GM23338 (cell line): ENCODE data around the gene ADGRB2. TPM values are rescaled to one million over a fixed set of nuclear protein-coding genes. Genes with fewer than 3 reads are reported as not detected.

Source experiments
- ATAC-seq: fragments of 200-7000 bp; cut with Tn5 transposase; 3 replicates; pipeline ENCODE4 v1.9.1; 2020
- DNase-seq: peaks from one replicate; pipeline ENCODE4 v3.0.0-alpha.2; 2015; ENCODE audit warnings: low spot score
- H2AFZ ChIP-seq: fragments of 200-600 bp; sonication (generic); 2 replicates; pipeline ENCODE4 v1.8.0; 2016; ENCODE audit warnings: antibody characterized with exemption, mild to moderate bottlenecking, moderate library complexity
- H3F3A ChIP-seq: fragments of 200-600 bp; sonication (generic); replicated peaks from 2 replicates; pipeline ENCODE4 v1.8.0; 2017; ENCODE audit warnings: antibody characterized with exemption, mixed run types, low read depth
- H3K27ac ChIP-seq: fragments of 200-600 bp; sonication (generic); 2 replicates; pipeline ENCODE4 v1.6.1; 2016; ENCODE audit warnings: low read depth
- H3K27me3 ChIP-seq: fragments of 200-600 bp; sonication (generic); 2 replicates; pipeline ENCODE4 v1.8.0; 2016; ENCODE audit warnings: mild to moderate bottlenecking, mixed run types, moderate library complexity; ENCODE audit not compliant: insufficient read depth
- H3K36me3 ChIP-seq: fragments of 200-600 bp; sonication (generic); 2 replicates; pipeline ENCODE4 v1.8.0; 2016; ENCODE audit warnings: mild to moderate bottlenecking; ENCODE audit not compliant: insufficient read depth
- H3K4me1 ChIP-seq: fragments of 200-600 bp; sonication (generic); 2 replicates; pipeline ENCODE4 v1.8.0; 2016; ENCODE audit warnings: mild to moderate bottlenecking, moderate library complexity; ENCODE audit not compliant: insufficient read depth
- H3K4me2 ChIP-seq: fragments of 200-600 bp; sonication (generic); 2 replicates; pipeline ENCODE4 v1.7.1; 2017; ENCODE audit warnings: mixed run types
- H3K4me3 ChIP-seq: fragments of 200-600 bp; sonication (generic); 2 replicates; pipeline ENCODE4 v1.6.1; 2016; ENCODE audit warnings: mixed run types
- H3K79me2 ChIP-seq: fragments of 200-600 bp; sonication (generic); replicated peaks from 2 replicates; pipeline ENCODE4 v1.8.0; 2017; ENCODE audit warnings: mild to moderate bottlenecking; ENCODE audit not compliant: insufficient read depth
- H3K9me2 ChIP-seq: fragments of 200-600 bp; sonication (generic); 2 replicates; pipeline ENCODE4 v1.8.0; 2017; ENCODE audit not compliant: insufficient read depth
- H4K20me1 ChIP-seq: fragments of 200-600 bp; sonication (generic); replicated peaks from 2 replicates; pipeline ENCODE4 v1.8.0; 2017; ENCODE audit warnings: mild to moderate bottlenecking; ENCODE audit not compliant: insufficient read depth
- H3K27ac Mint-ChIP-seq: 2 replicates; pipeline ENCODE4 v1.8.0; 2020; ENCODE audit warnings: inconsistent platforms, mild to moderate bottlenecking, moderate library complexity, mixed read lengths
- H3K27me3 Mint-ChIP-seq: 3 replicates; pipeline ENCODE4 v1.8.0; 2022; ENCODE audit warnings: low read depth, mild to moderate bottlenecking, moderate library complexity, mixed read lengths, inconsistent platforms; ENCODE audit not compliant: insufficient read depth, poor library complexity
- H3K36me3 Mint-ChIP-seq: 3 replicates; pipeline ENCODE4 v1.8.0; 2021; ENCODE audit warnings: low read depth, mild to moderate bottlenecking, inconsistent platforms, moderate library complexity, mixed read lengths
- H3K4me1 Mint-ChIP-seq: 3 replicates; pipeline ENCODE4 v1.8.0; 2020; ENCODE audit warnings: mild to moderate bottlenecking, inconsistent platforms, mixed read lengths
- H3K4me3 Mint-ChIP-seq: 3 replicates; pipeline ENCODE4 v1.8.0; 2021; ENCODE audit warnings: moderate library complexity, mild to moderate bottlenecking, inconsistent platforms, mixed read lengths
- H3K9me3 Mint-ChIP-seq: 3 replicates; pipeline ENCODE4 v1.8.0; 2020; ENCODE audit warnings: moderate library complexity, mild to moderate bottlenecking, inconsistent platforms, mixed read lengths
- EZH2 ChIP-seq: fragments of 200-600 bp; sonication (generic); IDR thresholded peaks from one replicate; pipeline ENCODE4 v1.8.0; 2017; ENCODE audit warnings: antibody characterized with exemption, mild to moderate bottlenecking, low read depth; ENCODE audit not compliant: unreplicated experiment
- JUNB ChIP-seq: IDR thresholded peaks from one replicate; pipeline ENCODE4 v1.6.1; 2016; ENCODE audit warnings: antibody characterized with exemption; ENCODE audit not compliant: unreplicated experiment
- NANOG ChIP-seq: IDR thresholded peaks from 2 replicates; pipeline ENCODE4 v1.6.1; 2016; ENCODE audit warnings: antibody characterized with exemption, borderline replicate concordance
- polyA plus RNA-seq: library from polyadenylated mRNA; unstranded; fragments of >200 nt; fragmentation: Nextera tagmentation; extraction: Ambion mirVana; gene quantifications from 2 replicates; pipeline ENCODE4 v1.2.1, GENCODE V29; 2016
- total RNA-seq: library from RNA; depleted of rRNA; stranded (reverse); fragments of >200 nt; shearing (Covaris generic); gene quantifications from 2 replicates; pipeline ENCODE4 v1.2.3, GENCODE V29; 2014
- TF ChIP-seq, protein P1 (sequence below): IDR thresholded peaks from 2 replicates; pipeline ENCODE4 v1.6.1; 2016; ENCODE audit warnings: antibody characterized with exemption
- TF ChIP-seq, protein P2 (sequence below): IDR thresholded peaks from one replicate; pipeline ENCODE4 v1.6.1; 2018; ENCODE audit warnings: antibody characterized with exemption; ENCODE audit not compliant: unreplicated experiment

Gene ADGRB2
- total and polyA plus RNA-seq, 2 experiments from 2014 or later = 8.0 to 27.8 TPM

DNA sequence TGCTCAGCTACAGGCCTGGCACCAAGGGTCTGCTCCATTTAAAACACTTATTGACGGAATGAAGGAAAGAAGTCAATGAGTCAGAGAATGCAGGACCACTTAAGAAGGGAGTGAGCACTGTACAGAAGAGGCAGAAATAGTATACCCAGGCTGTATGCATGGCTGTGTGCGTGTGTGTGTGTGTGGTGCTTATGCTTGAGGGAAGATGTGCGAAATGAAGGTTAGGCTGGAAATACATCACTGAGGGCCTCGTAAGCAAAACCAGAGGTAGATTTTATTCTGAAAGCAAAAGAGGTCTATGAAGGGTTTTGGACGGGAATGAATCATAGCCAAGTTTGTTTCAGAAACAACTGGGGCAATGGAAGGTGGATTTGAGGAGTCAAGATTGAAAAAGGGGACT lies 9.7 kb upstream of the ADGRB2 start:
- Histone ChIP-seq H4K20me1 (no peaks in the 10 kb centered on the region), H3K36me3 (no peaks in the 10 kb centered on the region), H3K27me3 (peaks cover 58% of the 10 kb centered on the region), H3K4me1 (peaks cover 4% of the 10 kb centered on the region; the same call in 1 of the 2 replicates), H3K9me2 (no peaks in the 10 kb centered on the region), H3F3A (no peaks in the 10 kb centered on the region), H3K79me2 (no peaks in the 10 kb centered on the region), H2AFZ (no peak overlapping the region), H3K4me2 (no peak overlapping the region), H3K27ac (no peak overlapping the region), H3K4me3 (no peak overlapping the region)
- no peaks in the 10 kb centered on the region; the same call in 2 of the 3 replicates for H3K36me3 Mint-ChIP-seq
- DNase-seq (no peak), ATAC-seq (no peak)
- no peak overlapping the region for H3K27ac Mint-ChIP-seq
- H3K27me3 Mint-ChIP-seq = peaks cover 60% of the 10 kb centered on the region
- no peaks in the 10 kb centered on the region; the same call in 2 of the 3 replicates for H3K9me3 Mint-ChIP-seq
- H3K4me3 Mint-ChIP-seq = no peak overlapping the region; the same call in 2 of the 3 replicates
- TF ChIP-seq, protein P1, sequence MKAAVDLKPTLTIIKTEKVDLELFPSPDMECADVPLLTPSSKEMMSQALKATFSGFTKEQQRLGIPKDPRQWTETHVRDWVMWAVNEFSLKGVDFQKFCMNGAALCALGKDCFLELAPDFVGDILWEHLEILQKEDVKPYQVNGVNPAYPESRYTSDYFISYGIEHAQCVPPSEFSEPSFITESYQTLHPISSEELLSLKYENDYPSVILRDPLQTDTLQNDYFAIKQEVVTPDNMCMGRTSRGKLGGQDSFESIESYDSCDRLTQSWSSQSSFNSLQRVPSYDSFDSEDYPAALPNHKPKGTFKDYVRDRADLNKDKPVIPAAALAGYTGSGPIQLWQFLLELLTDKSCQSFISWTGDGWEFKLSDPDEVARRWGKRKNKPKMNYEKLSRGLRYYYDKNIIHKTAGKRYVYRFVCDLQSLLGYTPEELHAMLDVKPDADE = no peak
- TF ChIP-seq NANOG = no peak
- TF ChIP-seq JUNB = no peak
- H3K4me1 Mint-ChIP-seq = peaks cover 37% of the 10 kb centered on the region

DNA sequence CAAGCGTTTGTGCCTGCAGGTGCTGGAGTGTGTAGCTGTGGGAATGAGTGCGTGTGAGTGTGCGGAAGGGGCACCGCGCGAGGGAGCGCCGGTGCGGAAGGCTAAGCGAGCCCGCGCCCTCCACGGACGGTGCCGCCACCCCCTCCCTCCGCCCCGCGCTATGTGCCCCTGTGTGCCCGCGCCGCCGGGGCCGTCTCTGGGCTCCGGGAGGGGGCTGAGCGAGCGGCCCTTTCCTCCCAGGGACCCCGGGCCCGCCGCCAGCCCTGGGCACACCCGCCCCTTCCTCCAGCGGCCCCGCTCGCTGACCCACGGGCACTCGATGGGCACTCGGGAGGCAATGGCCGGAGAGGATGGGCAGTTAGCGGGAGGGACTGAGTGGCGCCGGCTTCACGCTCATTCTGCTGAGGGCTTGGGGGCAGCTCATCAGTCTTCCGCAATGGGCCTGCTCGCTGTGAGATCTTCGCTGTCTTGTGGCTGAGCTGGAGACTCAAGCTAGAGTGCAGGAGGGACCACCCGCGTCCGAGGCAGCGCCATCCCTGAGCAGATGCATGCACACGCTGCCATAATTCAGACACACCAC lies 8.6 kb upstream of the ADGRB2 start:
- H3K4me3 Mint-ChIP-seq = peak overlapping the region; percentile 79
- Histone ChIP-seq H3K27me3 (peaks cover 61% of the 10 kb centered on the region), H3K79me2 (no peaks in the 10 kb centered on the region), H2AFZ (peak overlapping the region; percentile 96), H3K4me3 (peak overlapping the region; percentile 71), H3K27ac (no peak overlapping the region), H3K4me1 (peaks cover 11% of the 10 kb centered on the region; the same call in 1 of the 2 replicates), H4K20me1 (no peaks in the 10 kb centered on the region), H3K9me2 (no peaks in the 10 kb centered on the region), H3K4me2 (peak overlapping the region; percentile 93), H3F3A (no peaks in the 10 kb centered on the region), H3K36me3 (no peaks in the 10 kb centered on the region)
- TF ChIP-seq, protein P2, sequence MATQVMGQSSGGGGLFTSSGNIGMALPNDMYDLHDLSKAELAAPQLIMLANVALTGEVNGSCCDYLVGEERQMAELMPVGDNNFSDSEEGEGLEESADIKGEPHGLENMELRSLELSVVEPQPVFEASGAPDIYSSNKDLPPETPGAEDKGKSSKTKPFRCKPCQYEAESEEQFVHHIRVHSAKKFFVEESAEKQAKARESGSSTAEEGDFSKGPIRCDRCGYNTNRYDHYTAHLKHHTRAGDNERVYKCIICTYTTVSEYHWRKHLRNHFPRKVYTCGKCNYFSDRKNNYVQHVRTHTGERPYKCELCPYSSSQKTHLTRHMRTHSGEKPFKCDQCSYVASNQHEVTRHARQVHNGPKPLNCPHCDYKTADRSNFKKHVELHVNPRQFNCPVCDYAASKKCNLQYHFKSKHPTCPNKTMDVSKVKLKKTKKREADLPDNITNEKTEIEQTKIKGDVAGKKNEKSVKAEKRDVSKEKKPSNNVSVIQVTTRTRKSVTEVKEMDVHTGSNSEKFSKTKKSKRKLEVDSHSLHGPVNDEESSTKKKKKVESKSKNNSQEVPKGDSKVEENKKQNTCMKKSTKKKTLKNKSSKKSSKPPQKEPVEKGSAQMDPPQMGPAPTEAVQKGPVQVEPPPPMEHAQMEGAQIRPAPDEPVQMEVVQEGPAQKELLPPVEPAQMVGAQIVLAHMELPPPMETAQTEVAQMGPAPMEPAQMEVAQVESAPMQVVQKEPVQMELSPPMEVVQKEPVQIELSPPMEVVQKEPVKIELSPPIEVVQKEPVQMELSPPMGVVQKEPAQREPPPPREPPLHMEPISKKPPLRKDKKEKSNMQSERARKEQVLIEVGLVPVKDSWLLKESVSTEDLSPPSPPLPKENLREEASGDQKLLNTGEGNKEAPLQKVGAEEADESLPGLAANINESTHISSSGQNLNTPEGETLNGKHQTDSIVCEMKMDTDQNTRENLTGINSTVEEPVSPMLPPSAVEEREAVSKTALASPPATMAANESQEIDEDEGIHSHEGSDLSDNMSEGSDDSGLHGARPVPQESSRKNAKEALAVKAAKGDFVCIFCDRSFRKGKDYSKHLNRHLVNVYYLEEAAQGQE = no peak
- peak; percentile 57 for TF ChIP-seq EZH2
- DNase-seq (no peak), ATAC-seq (peak; percentile 45)
- peaks cover 46% of the 10 kb centered on the region for H3K4me1 Mint-ChIP-seq
- no peaks in the 10 kb centered on the region; the same call in 2 of the 3 replicates for H3K36me3 Mint-ChIP-seq
- H3K27ac Mint-ChIP-seq = no peak overlapping the region
- H3K9me3 Mint-ChIP-seq = no peaks in the 10 kb centered on the region; the same call in 2 of the 3 replicates
- H3K27me3 Mint-ChIP-seq = peaks cover 62% of the 10 kb centered on the region
